Stimulated activated naive CD8-positive, alpha-beta T cell treated with anti-CD3 and anti-CD28 coated beads, Interleukin-15, amount 100 ng/mL, for 72 hours (primary cell): ENCODE data around the gene GASK1A.
A peak's percentile ranks its signal among the peaks of the same experiment; 100 is the strongest.
"Not testable (repeated sequence)": the region's sequence is repeated elsewhere in the genome, so short reads cannot be mapped to it uniquely, and the experiment has no call there.

Experiments
- ATAC-seq: fragments of 150-1000 bp; cut with Tn5 transposase; 2 replicates; pipeline ENCODE4 v1.10.0; 2021; ENCODE audit warnings: mild to moderate bottlenecking, moderate library complexity
- DNase-seq, 2 donors: peaks; one replicate each; pipeline ENCODE4 v3.0.0; 2021 to 2022
- H3K27ac Mint-ChIP-seq, 2 donors: one replicate each; pipeline ENCODE4 v1.8.0; 2022; ENCODE audit warnings: mild to moderate bottlenecking in 2 of 2, mixed read lengths in 2 of 2, moderate library complexity in 2 of 2
- H3K27me3 Mint-ChIP-seq: one replicate; pipeline ENCODE4 v1.8.0; 2022; ENCODE audit warnings: mixed read lengths
- H3K4me1 Mint-ChIP-seq: one replicate; pipeline ENCODE4 v1.8.0; 2022; ENCODE audit warnings: mild to moderate bottlenecking, mixed read lengths
- H3K4me3 Mint-ChIP-seq, 2 donors: one replicate each; pipeline ENCODE4 v1.8.0; 2022; ENCODE audit warnings: mild to moderate bottlenecking in 2 of 2, mixed read lengths in 2 of 2, moderate library complexity in 1 of 2
- H3K9me3 Mint-ChIP-seq, 2 donors: one replicate each; pipeline ENCODE4 v1.8.0; 2022; ENCODE audit warnings: mixed read lengths in 2 of 2

Gene GASK1A

GRCh38 chr3:43045079-43045478 is 66.0 kb downstream of the GASK1A start:
- H3K4me3 Mint-ChIP-seq, H3K27ac Mint-ChIP-seq, H3K4me1 Mint-ChIP-seq, H3K27me3 Mint-ChIP-seq, ATAC-seq, DNase-seq: not testable (repeated sequence)
- peaks cover 40 to 49% of the 10 kb centered on the region in 2 donors for H3K9me3 Mint-ChIP-seq

GRCh38 chr3:43046583-43046982 is 67.5 kb downstream of the GASK1A start:
- Mint-ChIP-seq H3K27me3 (no peaks in the 10 kb centered on the region), H3K4me1 (no peaks in the 10 kb centered on the region), H3K9me3 (peaks cover 50 to 64% of the 10 kb centered on the region in 2 donors), H3K27ac (no peak overlapping the region), H3K4me3 (no peak overlapping the region)
- DNase-seq (no peak), ATAC-seq (no peak)

- no peak for ATAC-seq
- Mint-ChIP-seq H3K4me1 (no peaks in the 10 kb centered on the region), H3K27ac (no peak overlapping the region), H3K9me3 (peaks cover 62 to 77% of the 10 kb centered on the region in 2 donors), H3K4me3 (no peak overlapping the region), H3K27me3 (no peaks in the 10 kb centered on the region)
- no peak for DNase-seq
Observed at GRCh38 chr3:43048470-43048869, 69.4 kb downstream of the GASK1A start.

DNA sequence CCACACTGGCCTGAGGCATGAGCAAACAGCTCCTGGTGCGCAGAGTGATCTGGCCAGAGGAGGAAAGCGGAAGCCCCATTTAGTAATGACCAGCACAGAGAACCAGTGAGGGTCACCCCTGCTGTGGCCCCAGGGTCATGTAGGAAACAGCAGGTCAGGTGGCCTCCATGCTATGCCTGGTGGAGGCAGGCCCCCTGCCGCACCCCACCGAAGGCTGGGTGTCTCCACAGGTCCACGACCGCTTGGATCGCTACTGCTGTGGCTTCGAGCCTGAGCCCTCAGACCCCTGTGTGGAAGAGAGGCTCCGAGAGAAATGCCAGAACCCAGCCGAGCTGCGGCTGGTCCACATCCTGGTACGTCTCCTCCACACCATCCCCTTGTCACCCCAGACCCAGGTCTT is 74.2 kb downstream of the GASK1A start:
- Mint-ChIP-seq H3K4me1 (no peaks in the 10 kb centered on the region), H3K27ac (no peak overlapping the region), H3K4me3 (no peak overlapping the region), H3K9me3 (peaks cover 35 to 39% of the 10 kb centered on the region in 2 donors), H3K27me3 (no peaks in the 10 kb centered on the region)
- DNase-seq: no peak
- ATAC-seq: no peak

- H3K27ac Mint-ChIP-seq: no peak overlapping the region
- no peak for ATAC-seq
- no peak for DNase-seq
- no peaks in the 10 kb centered on the region for H3K4me1 Mint-ChIP-seq
- no peaks in the 10 kb centered on the region for H3K27me3 Mint-ChIP-seq
- peaks cover 26 to 30% of the 10 kb centered on the region in 2 donors for H3K9me3 Mint-ChIP-seq
- H3K4me3 Mint-ChIP-seq: no peak overlapping the region
Observed at GRCh38 chr3:43054754-43055153, 75.6 kb downstream of the GASK1A start.

DNA sequence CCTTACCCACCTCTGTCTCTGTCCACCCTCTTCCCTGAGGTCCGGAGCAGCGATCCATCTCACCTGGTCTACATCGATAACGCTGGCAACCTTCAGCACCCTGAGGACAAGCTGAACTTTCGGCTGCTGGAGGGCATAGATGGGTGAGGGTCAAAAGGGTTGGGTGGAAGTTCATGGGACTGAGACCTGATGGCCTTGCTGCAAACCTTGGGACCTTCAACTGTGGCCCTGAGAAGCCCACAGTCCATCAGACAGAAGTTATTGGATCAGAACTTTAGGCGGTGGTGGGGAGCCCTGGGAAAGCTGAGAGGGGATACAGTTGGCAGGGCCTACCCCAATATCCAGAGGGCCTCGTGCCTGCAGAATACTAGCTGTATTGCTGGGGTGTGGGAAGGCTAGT is 76.3 kb downstream of the GASK1A start:
- Mint-ChIP-seq H3K27me3 (no peaks in the 10 kb centered on the region), H3K4me3 (no peak overlapping the region), H3K4me1 (peaks cover 6% of the 10 kb centered on the region), H3K27ac (no peak overlapping the region), H3K9me3 (peaks cover 22 to 25% of the 10 kb centered on the region in 2 donors)
- ATAC-seq (no peak), DNase-seq (no peak)

DNA sequence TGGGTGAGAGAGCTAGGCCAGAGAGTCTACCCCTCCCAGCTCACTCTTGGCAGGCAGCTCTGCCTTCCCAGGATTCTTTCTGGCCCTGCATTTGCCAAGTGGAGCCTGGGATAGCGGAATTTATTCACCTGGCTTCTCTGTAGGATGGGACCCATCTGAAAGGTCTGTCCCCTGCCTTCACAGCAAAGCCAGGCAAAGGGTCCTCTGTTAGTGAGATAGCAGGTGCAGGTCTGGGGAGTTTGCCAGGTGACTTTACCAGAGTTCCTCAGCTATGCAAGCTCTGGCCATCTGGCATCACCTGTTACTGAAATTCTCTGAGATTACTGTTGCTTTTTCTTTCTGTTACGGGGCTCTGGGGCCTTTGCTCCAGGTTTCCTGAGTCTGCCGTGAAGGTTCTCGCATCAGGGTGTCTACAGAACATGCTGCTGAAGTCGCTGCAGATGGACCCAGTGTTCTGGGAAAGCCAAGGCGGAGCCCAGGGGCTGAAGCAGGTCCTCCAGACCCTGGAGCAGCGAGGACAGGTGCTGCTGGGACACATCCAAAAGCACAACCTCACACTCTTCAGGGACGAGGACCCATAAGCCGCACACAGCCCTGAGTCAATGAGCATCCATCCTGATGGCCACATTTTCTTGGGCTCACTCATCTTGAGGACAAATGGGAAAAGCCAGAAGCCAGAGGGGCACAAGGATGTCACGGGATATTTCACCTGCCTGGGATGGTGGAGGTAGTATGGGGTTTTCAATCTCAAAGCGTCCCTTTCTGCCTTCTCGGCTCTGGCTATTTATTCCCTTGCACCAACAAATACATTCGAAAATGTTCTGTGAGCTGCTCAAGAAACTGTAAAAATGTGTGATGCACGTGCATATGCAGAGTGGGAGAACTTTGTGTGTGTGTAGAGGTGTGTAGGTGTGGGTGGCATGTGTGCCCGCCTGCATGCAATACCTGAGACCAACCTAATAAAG is 77.0 kb downstream of the GASK1A start:
- Mint-ChIP-seq H3K27ac (no peak overlapping the region), H3K4me3 (no peak overlapping the region), H3K9me3 (peaks cover 17 to 18% of the 10 kb centered on the region in 2 donors), H3K27me3 (no peaks in the 10 kb centered on the region), H3K4me1 (peaks cover 13% of the 10 kb centered on the region)
- DNase-seq (no peak), ATAC-seq (no peak)

DNA sequence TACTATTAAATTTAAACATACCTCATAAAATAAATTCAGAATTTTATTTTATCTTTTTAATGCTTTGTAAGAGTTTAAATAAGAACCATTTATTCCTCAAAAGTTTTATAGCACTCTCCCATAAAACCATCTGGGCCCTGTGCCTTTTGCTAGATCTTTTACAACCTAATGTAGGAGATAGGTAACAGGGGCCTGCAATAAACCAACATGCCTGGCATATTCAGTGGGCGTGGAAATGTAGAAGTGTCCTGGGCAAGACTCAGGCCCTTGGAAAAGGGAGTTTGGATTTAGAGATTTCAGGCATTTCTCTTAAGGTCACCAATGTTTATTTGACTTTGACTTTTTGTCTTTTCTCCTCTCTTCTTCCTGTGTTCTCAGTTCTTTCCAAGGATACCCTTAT is 80.3 kb downstream of the GASK1A start:
- Mint-ChIP-seq H3K27me3 (no peaks in the 10 kb centered on the region), H3K4me3 (no peak overlapping the region), H3K4me1 (peaks cover 22% of the 10 kb centered on the region), H3K9me3 (no peaks in the 10 kb centered on the region), H3K27ac (no peak overlapping the region)
- DNase-seq: no peak
- ATAC-seq: no peak

DNA sequence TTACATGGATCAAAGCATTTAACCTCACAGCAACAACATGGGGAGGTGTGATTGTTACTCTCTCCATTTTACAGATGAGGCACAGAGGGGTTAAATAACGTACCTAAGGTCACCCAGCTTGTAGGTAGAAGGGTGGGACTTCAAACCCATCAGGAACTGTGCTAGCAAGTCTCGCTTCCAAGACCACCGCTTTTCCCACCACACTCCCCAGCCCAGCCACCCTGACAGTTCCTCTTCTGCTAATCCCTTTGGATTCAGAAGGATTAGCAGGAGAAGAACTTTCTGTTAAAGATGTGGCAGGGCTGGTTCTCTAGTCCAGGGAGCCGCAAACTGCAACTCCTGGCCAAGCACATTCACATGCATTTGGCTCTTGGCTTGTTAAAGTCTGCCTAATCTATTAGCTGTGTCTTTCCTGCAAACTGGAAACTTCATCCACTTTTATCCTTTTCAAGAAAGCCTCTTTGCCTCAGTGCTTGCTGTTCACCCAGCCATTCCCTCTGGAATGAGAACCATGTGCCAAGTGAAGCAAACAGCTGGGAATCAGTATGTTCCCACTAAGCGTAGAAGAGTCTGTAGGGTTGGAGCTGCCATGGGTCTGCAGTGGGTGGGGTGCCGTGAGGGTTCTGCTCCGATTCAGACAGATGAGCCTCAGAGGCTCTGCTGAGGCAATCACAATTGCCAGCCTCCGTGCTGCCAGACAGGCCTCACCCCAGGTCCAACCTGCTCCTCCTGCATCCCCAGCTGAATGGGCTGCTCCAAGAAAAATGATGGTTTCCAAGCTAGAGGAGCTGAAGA is 82.2 kb downstream of the GASK1A start:
- H3K9me3 Mint-ChIP-seq: no peaks in the 10 kb centered on the region
- H3K4me1 Mint-ChIP-seq: peaks cover 22% of the 10 kb centered on the region
- DNase-seq: no peak

GRCh38 chr3:43062040-43062563 is 83.0 kb downstream of the GASK1A start:
- Mint-ChIP-seq H3K27me3 (no peaks in the 10 kb centered on the region), H3K4me1 (peaks cover 22% of the 10 kb centered on the region), H3K4me3 (no peak overlapping the region), H3K27ac (no peak overlapping the region), H3K9me3 (no peaks in the 10 kb centered on the region)
- DNase-seq (no peak), ATAC-seq (no peak)

More for the DNA sequence above, 82.2 kb downstream of the GASK1A start:
- Mint-ChIP-seq H3K4me3 (no peak overlapping the region), H3K27me3 (no peaks in the 10 kb centered on the region), H3K27ac (peak overlapping the region in 1 of 2 donors; percentile 27)
- ATAC-seq: no peak

DNA sequence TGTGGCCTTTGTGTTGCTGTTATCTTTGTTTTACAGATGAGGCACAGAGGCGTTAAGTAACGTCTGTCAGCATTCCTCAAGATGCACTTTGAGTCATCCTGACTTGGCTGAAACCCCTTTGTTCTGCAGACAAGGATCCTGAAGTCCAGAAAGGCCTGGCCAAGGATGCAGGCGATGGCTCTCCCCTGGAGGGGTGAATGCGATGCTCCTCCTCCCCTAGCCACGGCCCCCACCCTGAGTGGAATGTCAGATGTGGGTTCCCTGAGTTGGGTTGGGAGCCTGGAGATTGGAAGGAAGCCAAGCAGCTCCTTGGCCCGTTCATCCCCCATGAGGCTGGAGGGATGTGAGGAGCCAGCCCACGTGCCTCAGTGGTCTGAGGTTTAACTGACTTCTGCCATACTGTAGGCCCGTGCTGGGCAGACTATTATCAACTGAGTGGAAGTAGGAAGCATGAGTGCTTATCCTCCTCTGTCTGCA is 83.5 kb downstream of the GASK1A start:
- Mint-ChIP-seq H3K27ac (peak overlapping the region in 1 of 2 donors; percentile 42), H3K27me3 (no peaks in the 10 kb centered on the region), H3K4me3 (no peak overlapping the region), H3K9me3 (no peaks in the 10 kb centered on the region), H3K4me1 (peaks cover 22% of the 10 kb centered on the region)
- no peak for DNase-seq
- no peak for ATAC-seq

DNA sequence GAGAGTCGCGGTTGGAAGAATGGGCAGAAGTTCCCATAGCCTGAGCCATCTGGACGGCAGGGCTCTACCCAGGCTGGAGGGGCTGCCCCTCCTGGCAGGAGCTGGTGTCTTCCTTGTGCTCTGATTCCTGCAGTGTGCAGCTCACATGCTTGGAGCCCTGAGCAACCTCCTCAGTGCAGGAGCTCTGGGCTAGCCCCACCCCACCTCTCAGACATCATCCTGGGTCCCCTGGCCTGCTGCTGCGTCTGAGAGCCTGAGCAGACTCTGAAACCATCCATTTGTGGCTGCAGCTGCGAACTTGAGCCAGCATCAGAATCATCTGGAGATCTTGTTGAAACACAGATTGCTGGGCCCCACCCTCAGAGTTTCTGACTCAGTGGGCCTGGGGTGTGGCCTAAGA is 84.0 kb downstream of the GASK1A start:
- Mint-ChIP-seq H3K9me3 (no peaks in the 10 kb centered on the region), H3K4me1 (peaks cover 22% of the 10 kb centered on the region), H3K27me3 (no peaks in the 10 kb centered on the region), H3K27ac (peak overlapping the region in 1 of 2 donors; percentile 42), H3K4me3 (no peak overlapping the region)
- DNase-seq (no peak), ATAC-seq (no peak)

DNA sequence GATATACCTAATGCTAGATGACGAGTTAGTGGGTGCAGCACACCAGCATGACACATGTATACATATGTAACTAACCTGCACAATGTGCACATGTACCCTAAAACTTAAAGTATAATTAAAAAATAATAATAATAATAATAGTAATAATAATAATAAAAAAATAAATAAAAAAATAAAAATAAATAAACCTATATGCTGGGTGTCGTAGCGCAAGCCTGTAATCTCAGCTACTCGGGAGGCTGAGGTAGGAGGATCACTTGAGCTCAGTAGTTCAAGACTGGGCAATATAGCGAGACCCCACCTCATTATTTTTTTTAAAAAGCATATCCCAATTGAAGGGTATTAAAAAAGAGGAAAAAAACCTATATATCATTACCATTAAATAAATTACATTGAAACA is 91.6 kb downstream of the GASK1A start:
- not testable (repeated sequence) for ATAC-seq, H3K27me3 Mint-ChIP-seq, H3K9me3 Mint-ChIP-seq

GRCh38 chr3:43071313-43071893 is 92.3 kb downstream of the GASK1A start:
- Mint-ChIP-seq H3K27ac (no peak overlapping the region), H3K9me3 (no peaks in the 10 kb centered on the region), H3K4me3 (no peak overlapping the region), H3K27me3 (no peaks in the 10 kb centered on the region), H3K4me1 (no peaks in the 10 kb centered on the region)
- DNase-seq (peak in 1 of 2 donors; percentile 16), ATAC-seq (no peak)

More for the DNA sequence above, 91.6 kb downstream of the GASK1A start:
- not testable (repeated sequence) for DNase-seq, H3K4me3 Mint-ChIP-seq, H3K27ac Mint-ChIP-seq, H3K4me1 Mint-ChIP-seq

GRCh38 chr3:43072361-43072760 is 93.2 kb downstream of the GASK1A start:
- Mint-ChIP-seq H3K27ac (peak overlapping the region in 1 of 2 donors; percentile 61), H3K4me1 (no peaks in the 10 kb centered on the region), H3K4me3 (no peak overlapping the region), H3K9me3 (no peaks in the 10 kb centered on the region), H3K27me3 (no peaks in the 10 kb centered on the region)
- ATAC-seq (no peak), DNase-seq (no peak)
